OCI-M1 (cell line): ENCODE measurements around the gene PTGFRN.
"Not testable (repeated sequence)": the region's sequence is repeated elsewhere in the genome, so short reads cannot be mapped to it uniquely, and the experiment has no call there.

Experiments used
- DNase-seq: peaks from one replicate; lab custom pipeline; 2025; lab: John Stamatoyannopoulos, UW

Gene PTGFRN

DNA sequence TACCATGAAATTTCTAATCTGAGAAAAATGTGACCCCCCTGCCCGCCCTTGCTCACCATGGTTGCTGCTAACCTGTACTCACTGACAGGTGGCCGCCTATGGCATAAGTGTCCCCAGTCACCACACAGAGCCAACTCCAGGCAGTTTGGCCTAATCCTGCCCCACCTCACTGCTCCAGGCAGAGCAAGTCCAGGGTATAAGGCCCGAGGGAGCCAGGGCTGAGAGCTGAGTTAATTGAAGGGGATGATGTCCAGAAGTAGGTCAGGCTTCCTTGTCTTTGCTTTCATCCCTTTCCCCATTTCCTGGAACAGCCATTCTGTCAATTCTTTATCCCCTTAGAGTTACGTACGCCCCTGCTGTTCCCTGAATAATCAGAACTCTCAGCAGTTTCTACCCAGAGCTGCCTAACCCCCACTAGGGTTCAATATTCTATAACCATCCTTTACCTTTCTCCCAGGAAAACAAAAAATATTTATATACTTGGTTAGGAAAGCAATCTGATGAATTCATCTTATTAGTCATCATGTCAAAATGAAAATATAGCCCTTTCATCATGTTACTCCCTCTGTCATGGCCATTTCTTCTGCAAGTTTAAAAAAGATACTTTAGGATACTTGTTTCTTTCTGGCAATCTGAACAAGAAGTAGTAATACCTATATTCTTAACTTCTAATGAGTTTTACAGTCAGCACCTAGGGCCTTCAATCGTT, 62.4 kb downstream of the PTGFRN start:
- no peak for DNase-seq

DNA sequence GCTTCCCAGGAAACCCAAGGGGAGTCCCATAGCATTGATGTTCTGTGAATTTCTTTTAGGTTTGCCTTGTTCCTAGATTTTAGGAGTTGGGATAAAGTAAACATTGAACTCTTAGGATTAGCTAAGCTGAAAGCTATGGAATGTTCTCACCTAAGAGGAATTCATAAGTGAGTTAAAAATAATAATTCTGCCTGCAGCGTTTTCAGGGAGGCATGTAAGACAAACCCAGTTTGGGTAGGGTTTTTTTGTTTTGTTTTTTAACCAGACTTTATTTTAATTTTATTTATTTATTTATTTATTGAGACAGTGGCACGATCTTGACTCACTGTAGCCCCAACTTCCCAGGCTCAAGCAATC, 62.9 kb downstream of the PTGFRN start:
- no peak for DNase-seq

DNA sequence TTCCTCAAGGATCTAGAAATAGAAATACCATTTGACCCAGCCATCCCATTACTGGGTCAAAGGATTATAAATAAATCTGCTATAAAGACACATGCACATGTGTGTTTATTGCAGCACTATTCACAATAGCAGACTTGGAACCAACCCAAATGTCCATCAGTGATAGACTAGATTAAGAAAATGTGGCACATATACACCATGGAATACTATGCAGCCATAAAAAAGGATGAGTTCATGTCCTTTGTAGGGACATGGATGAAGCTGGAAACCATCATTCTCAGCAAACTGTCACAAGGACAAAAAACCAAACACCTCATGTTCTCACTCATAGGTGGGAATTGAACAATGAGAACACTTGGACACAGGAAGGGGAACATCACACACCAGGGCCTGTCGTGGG, 70.6 kb downstream of the PTGFRN start:
- not testable (repeated sequence) for DNase-seq

DNA sequence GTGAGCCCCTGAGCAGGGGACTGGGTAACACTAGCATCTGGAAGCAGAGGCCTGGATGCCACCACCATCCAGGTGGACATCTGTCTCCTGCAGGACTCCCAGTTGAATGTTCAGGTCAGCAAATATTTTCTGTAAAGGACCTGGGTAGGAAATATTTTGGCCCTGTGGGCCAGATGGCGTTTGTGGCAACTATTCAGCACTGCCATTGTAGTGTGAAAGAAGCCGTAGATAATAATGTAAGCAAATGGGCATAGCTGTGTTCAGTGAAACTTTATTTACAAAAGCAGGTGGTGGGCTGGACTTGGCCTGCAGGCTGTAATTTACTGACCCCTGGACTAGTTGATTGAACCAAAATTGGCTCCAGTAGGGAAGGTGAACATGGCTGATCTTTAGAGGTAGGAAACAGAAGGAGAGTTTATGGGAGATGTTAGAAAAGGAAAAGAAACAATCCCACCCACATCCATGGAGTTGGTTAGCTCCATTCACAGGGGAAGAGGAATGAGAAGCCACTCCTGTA, 71.9 kb downstream of the PTGFRN start:
- no peak for DNase-seq

DNA sequence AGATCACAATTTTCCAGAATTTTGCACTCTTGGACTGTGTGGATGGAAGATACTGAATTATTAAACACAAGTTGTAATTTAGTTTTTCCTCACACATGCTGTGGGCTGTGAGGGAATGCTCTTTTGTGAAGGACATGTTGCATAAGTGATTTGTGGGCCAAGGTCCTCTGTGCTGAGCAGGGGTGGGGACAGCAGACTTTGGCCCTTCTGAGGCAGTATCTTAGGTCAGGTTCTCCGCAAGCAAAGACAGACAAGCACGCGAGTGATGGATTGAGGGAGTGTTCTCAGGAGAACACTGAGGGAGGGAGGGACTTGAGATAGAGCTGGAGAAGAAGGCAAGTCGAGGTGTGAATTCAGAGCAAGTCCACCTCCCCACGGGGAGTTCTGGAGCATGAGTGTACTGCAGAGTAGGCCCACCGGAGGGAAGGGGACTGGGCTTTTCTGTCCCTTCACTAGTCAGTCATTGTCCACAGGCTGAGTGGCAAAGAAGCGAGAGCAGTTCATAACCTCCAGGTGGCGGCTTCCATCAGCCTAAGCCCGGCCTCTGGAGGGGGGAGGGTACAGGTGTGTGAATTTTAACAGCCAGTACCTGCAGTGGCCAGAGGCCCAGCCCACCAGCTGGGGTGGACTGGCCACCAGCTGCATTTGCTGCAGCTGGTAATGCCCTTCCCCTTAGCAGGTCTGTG, 72.7 kb downstream of the PTGFRN start:
- no peak for DNase-seq

DNA sequence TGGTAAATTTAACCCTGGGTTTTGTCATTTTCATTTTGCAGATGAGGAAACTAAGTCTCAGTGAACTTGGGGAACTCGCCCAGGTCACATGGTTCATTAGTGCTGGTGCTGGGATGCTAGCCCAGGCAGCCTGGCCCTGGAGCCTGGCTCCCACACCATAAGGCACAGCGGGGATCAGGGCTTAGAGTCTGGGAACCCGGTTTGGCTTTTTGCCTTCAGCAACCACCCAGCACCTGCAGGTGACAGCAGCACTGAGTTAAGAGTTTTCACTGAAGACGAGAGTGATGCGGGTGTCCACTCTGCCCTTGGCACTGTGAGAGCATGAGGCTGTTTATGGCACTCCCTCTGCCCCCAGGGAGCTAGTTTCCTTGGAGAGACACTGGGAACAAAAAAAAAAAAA, 73.4 kb downstream of the PTGFRN start:
- no peak for DNase-seq

DNA sequence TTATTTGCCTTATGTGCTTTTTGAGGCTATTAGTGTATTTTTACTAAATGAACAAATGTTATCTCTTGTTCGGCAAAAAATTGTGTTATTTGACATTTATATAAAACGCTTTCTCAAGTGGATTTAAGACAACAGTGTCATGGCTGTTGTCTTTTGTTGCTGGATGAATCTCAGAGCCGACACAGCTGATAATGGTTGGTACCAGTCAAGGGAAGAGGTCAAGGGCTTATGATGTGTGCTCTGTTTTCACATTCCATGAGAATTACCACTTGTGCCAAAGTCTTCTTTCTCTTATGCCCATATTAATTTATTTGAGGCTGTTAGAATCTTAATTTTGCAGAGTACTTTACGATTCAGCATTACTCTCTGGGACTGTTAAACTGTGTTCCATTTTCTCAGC, 74.0 kb downstream of the PTGFRN start:
- DNase-seq = no peak

DNA sequence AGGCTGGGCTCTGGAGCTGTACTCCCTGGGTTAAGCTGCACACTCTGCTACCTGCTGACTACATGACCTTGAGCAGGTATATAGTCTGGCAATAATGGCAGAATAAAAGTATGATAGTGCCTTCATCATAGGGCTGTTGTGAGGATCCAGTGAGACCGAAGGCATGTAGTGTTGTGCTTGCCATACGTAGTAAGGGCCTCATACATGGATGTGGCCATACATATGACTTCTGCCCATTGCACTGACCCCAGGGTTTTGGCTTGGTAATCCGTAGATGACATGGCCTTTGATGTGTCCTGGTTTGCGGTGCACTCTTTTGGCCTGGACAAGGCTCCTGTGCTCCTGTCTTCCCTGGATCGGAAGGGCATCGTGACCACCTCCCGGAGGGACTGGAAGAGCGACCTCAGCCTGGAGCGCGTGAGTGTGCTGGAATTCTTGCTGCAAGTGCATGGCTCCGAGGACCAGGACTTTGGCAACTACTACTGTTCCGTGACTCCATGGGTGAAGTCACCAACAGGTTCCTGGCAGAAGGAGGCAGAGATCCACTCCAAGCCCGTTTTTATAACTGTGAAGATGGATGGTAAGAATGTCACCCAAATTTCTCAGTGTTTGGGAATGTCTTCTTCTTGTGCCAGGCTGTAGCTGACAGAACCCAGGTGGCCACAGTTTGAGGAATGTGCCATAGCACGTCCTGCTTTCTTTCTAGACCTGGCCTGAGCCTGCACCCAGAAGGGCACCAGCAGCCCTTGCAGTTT, 74.9 kb downstream of the PTGFRN start:
- no peak for DNase-seq

DNA sequence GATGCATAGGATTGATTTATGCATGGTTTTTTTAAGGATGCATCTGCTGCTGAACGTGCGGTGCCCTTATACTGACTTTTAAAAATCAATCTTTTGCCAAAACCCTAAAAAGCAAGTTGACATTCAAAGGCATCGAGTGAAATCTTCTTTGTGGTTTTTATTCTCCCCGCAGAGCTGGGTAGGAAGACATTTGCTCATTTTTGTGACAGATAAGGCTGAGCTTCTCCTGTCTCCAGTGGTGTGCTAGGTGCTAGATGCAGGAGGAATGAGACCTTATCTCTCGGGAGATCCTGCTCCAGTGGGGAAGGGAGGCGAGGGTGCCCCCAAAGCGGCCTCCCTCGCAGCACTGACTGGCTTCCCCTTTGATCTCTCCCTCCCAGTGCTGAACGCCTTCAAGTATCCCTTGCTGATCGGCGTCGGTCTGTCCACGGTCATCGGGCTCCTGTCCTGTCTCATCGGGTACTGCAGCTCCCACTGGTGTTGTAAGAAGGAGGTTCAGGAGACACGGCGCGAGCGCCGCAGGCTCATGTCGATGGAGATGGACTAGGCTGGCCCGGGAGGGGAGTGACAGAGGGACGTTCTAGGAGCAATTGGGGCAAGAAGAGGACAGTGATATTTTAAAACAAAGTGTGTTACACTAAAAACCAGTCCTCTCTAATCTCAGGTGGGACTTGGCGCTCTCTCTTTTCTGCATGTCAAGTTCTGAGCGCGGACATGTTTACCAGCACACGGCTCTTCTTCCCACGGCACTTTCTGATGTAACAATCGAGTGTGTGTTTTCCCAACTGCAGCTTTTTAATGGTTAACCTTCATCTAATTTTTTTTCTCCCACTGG, 76.9 kb downstream of the PTGFRN start:
- DNase-seq = peak; percentile 77

DNA sequence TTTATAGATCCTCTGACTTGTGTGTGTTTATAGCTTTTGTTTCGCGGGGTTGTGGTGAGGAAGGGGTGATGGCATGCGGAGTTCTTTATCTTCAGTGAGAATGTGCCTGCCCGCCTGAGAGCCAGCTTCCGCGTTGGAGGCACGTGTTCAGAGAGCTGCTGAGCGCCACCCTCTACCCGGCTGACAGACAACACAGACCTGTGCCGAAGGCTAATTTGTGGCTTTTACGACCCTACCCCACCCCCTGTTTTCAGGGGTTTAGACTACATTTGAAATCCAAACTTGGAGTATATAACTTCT, 77.5 kb downstream of the PTGFRN start:
- peak; percentile 58 for DNase-seq

DNA sequence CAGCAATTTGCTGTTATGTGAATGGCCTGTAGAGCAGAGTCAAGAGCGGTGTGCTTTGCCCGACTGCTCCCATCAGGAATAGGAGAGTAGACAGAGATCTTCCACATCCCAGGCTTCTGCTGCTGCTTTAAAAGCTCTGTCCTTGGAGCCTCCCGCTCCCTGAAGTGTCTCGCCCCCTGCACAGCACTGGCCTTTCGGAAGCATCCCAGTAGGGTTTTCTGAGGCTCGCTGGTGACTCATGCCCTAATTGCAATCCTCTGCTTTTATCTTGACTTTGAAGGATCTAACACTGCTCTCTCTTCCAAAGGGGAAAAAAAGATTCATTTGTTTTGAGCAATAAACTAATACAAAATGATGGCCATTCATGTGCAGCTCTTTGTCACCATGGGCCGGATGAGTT, 78.5 kb downstream of the PTGFRN start:
- DNase-seq = no peak

DNA sequence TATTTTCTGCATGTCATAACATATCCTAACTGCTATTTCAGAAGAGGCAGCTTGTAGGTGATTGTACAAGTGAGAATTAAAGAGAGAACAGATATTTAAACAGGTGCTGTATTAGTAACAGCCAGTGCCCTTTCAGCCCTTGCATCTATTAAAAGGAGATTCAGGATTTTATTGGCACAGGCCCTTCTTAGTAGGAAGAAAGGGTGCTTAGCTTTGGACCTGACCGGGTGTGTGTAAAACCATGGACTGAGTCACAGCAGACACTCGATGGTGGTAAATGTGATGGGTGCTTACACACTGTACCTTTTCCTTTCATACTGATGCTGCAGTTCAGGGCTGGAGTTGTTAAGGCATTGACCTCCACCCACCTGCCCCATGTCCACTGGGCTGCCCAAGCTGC, 79.2 kb downstream of the PTGFRN start:
- no peak for DNase-seq

DNA sequence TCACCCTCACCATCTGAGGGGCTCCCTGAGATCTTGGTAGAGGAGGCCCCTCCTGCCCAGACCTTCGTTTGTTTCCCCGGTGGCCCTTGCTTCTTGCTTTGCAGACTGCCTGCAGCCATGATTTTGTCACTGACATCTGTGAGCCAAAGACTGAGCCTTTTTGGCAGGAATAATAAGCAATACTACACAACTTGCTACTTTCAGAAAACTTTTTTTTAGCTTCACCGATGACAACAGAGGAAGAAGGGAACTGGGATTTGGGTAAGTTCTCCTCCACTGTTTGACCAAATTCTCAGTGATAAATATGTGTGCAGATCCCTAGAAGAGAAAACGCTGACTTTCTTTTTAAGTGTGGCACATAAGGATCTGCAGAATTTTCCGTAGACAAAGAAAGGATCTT, 80.1 kb downstream of the PTGFRN start:
- no peak for DNase-seq

DNA sequence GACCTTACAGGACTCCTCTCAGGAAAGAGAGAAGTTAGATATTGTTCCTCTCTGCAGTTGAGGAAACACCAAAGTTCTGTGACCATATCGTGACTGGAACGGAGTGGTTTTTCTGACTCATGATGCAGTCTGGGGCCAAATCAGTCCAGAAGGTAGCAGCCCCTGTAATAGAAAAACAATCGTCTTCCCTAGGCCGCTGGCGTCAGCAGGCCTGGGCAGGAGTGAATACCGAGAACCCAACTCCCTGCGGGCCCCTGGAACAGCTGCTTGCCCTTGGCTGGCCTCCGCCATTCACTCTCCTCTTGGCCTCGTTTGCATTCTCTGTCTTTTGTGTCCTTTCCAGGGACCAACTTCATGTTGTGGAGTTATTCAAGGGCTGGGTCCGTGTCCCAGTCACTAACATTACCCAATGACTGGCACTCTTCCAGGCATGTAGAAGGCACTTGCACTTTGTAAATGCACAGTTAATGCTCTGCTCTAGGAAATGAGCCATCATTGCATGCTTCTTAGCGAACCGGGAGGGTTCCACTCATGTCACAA, 81.0 kb downstream of the PTGFRN start:
- peak; percentile 74 for DNase-seq

DNA sequence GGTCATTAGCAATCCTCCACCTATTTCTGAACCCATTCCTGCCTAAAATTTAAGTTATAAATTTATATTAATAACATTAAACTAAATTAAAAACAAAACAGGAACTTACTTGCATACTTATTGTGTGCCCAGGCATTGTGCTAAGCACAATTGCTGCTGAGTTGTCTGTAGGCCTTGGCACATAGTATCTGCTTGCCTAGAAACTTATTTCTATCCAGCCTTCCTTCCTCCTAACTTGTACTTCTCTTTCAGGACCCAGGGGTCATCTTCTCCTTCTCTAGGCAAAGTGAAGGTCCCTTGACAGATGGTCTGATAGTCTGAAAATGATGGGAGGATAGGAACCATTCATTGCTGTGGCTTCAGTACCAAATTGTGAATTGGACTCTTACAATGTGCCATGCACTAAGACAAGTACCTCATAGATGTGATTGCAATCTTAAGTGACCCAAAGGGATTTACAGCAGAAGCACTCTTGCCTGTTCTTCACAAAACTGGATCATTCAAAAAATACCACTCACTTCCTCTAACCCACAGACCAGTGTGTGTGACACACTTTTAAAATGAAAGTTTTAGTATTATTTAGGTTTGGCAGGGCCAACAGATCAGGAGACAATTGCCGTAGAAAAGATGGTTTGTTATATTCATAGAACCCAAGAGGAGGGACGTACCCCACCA, 81.6 kb downstream of the PTGFRN start:
- no peak for DNase-seq

DNA sequence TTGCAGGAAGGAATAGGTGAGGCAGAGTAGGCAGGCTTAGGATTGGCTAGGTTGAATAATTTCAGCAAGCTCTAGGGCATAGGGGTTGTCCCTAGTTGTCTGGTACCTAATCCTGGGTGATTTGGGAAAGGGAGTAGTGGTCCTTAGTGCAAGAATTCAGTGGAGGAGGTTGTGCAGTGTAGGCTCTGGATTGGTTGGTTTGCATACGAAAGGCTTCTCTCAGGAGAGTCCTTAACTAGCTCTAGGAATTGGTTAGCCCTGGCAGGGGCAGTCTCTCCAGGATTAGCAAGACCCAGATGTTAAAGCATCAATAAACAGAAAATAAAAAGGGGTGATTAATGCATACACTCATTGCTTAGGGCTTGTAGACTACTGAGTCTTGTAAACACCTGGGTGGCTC, 82.2 kb downstream of the PTGFRN start:
- DNase-seq = no peak

DNA sequence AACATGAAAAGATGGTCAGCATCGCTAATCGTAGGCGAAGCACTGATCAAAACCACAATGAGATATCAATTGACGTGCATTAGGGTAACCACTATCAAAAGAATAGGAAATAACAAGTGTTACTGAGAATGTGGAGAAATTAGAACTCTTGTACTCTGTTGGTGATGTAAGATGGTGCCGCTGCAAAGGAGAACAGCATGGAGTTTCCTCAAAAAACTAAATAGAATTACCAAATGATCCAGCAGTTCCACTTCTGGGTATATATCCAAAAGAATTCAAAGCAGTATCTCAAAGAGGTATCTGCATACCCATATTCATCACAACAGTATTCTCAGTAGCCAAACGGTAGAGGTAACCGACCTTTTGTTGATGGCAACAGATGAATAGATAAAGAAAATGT, 83.6 kb downstream of the PTGFRN start:
- no peak for DNase-seq

DNA sequence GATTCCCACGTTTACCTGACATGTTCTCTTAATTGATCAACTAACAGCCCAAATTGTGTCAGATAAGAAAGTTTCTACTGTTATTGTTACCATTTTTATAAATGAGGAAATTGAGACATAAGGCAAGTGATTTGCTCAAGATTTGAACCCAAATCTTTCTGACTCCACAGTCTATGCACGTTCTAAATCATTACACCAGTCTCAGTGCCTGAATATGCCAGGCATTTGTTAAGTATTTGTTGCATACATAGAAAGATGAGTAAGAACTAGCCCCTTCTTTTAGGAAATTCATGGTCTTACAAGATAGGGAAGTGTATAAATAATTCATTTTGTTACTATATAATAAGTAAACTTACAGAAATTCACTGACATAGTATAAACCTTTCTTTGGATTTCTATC, 84.7 kb downstream of the PTGFRN start:
- no peak for DNase-seq

DNA sequence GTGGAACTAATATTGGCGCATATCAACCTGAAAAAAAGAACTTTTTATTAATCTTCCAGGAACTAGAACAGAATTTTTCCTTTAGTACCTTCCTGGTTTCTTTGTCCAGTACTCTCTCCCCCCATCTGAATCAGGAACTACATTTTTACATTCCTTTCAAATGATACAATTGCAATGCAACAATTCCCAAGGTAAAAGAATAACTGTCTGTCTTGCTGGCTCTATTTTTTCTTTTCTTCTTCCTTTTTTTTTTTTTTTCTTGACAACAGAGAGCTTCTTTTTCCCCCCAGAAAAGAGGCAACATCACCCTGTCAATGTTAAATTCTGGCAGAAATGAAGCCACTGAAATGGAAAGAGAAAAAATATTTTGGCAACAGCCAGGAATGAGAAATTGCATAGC, 87.3 kb downstream of the PTGFRN start:
- DNase-seq = no peak

DNA sequence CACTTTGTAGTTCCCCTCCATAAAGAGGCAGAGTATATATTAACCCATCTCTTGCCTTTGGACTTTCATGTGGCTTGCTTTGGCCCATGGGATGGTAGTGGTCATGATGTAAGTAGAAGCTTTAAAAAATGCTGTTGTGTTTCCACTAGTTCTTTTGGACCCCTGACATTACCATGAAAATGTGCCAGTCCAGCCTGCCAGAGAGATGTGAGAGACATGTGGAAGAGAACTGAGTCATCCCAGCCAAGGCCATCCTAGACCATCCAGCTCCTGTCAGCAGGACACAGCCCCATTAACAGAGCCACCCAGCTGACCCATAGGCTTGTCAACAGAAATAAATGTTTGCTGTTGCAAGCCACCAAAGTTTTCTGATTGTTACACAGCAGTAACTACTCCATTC, 87.9 kb downstream of the PTGFRN start:
- DNase-seq = no peak

DNA sequence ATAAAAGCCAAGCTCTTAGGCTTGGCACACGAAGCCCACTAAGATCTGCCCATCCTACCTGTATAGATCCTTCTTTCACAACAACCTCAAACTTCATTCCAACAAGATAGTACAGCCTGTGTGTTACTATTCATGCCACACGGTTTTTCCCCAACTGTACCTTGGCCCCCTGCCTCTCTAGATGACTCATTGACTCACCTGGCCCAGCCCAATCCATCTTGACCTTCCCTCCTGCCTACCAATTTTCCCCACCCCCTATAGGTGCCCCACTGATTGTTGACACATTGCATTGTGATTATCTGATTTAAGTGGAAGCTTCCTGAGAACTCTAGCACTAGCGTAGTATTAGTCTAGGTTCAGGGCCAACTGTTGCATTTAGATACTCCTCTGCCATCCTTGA, 89.9 kb downstream of the PTGFRN start:
- no peak for DNase-seq

DNA sequence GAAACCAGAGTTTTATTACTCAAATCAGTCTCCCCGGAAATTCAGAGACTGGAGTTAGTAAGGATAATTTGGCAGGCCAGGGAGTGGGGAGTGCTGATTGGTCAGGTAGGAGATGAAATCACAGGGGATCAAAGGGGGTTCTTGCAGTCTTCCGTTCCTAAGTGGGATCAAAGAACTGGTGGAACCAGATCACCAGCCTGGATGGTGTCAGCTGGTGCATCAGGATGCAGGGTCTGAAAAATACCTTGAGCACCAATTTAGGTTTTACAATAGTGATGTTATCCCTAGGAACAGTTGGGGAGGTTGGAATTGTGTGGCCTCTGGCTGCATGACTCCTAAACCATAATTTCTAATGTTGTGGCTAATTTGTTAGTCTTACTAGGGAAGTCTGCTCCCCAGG, 90.4 kb downstream of the PTGFRN start:
- no peak for DNase-seq
